GM21528 (cell line): ENCODE data around the gene OR6A2.

ENCODE experiments used
- ATAC-seq: cut with Tn5 transposase; IDR thresholded peaks from one replicate; pipeline ENCODE4 v1.9.1; 2021; ENCODE audit warnings: mild to moderate bottlenecking, moderate library complexity; ENCODE audit not compliant: unreplicated experiment, low FRiP score

The OR6A2 gene

DNA sequence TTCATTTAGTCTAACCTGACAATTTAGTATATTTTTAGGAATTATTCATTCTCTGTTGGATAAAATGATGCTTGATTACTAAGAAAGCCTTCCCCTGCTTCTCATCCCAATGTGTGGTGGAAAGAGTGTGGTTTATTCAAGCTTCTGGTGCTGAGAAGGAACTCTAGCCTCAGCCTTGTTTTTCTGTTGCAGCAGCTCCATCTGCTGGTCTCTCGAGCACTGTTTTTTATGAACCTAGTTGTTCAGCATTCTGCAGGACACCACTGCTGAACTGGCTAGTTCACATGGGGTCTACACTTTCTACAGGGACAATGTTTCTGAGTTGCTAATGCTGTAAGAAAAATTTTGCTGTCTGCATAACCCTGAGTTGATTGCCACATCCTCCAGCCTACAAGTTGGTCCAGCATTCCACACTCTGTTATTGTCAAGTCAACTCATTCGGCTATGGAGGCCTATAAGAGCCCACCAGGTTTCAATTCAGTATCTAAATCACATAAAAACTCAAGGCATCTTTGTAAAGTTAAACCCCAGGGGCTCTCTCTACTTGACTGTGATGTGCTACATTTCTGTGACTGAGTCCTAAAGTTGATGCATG, 42.0 kb downstream of the OR6A2 start:
- ATAC-seq, result no peak

DNA sequence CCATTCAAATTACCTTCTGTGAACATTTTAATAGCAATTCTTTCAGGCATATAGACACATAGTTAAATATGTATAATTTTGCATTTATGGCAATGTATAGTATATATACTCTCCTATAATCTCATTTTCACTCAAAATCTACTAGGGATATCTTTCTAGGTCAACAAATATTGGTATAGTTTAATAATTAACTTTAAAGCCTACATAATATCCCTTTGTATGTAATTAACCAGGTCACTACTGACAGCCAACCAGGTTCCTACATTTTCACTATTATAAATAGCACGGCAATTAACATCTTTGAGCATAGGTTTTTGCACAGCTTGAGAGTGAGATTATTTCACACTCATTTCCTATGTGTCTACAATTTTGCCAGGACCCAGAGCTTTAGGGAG, 43.5 kb downstream of the OR6A2 start:
- no peak for ATAC-seq

DNA sequence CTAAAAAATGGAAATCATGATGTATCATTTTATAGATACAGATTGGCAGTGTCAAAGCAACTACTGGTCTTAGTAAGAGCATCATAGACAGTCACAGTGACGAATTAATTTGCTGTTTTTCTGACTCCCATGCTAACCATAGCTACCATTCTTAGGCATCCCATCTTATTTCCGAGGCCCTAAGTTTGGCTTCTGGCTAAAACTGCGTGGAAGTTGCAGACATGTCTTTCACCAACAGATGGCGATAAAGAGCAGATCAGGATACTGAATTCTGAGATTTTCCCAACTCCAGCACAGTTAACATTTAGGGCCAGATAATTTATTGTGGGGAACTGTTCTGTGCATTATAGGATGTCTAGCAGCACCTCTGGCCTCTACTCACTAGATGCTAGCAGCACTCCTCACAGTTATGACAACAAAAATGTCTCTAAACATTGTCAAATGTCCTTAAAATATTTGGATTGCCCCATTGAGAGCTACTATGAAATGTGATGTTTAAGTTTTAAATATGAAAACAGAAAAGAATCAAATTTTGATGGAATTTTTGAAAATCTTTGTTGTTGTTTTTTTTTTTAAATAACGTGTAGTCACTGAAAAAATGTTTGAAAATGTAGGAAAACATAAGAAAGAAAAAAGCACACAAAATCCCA, 44.1 kb downstream of the OR6A2 start:
- no peak for ATAC-seq

DNA sequence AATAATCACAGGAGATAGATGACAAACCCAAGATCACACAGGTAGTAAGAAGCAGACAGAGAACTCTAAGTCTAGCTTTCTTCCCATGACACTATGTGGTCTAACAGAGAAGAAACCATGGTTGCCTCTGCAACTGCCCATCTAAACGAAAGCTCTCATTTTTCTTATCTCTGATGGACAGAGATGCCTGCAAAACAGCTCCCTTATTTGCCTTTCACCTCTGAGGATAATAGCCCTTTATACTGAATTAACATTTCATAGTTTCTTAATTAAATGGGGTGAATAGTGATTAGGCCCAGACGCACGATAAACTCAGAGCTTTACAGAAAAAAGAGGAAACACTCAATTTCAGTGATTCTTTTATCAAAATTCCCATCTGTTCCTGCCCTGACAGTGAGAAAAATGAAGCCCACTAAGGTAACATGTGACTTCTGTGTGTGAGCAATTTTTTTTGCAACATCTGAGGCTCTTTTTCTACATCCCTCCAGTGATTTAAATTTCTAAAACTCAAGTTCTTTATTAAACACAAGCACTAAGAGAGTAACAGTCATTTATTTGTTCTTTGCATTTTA, 52.3 kb downstream of the OR6A2 start:
- no peak for ATAC-seq

DNA sequence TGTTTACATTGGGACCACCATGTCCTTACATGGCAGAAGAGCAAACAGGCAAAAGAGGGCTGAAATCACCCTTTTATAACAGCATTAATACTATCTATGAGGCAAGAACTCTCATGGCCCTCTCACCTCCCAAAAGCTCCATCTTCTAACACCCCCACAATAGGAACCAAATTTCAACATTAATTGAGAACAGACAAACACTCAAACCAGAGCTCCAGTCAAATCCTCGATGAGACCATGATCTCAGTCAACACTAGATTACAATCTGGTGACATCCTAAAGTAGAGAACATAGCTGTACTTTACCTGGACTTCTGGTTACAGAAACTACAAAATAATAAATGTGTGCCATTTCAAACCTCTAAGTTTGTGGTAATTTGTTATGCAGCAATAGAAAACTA, 52.9 kb downstream of the OR6A2 start:
- no peak for ATAC-seq

DNA sequence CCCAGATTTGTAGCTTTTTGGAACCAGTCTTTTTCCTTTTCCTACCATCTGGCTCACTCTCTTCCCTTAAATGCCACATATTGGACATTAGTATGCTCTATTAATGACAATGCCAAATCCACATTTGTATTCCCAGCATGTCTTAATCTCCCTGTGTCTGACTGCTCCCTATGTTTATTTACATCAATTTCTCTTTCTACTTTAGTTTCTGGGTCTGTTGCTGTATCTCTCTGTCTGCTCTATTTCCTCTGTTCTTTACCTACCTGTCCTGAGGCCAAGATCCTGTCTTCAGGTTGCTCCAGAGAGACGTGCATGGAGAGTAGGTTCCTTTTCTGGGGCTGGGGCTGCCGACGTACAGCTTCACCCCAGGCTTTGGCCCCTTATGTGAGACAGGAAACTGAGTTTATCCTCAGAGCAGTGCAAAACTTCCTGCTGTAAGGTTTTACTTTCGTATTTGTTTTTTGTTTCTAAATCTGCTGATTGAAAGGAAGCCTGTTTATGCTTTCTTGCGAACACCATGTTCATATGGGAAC, 53.3 kb downstream of the OR6A2 start:
- peak; percentile 83 for ATAC-seq

DNA sequence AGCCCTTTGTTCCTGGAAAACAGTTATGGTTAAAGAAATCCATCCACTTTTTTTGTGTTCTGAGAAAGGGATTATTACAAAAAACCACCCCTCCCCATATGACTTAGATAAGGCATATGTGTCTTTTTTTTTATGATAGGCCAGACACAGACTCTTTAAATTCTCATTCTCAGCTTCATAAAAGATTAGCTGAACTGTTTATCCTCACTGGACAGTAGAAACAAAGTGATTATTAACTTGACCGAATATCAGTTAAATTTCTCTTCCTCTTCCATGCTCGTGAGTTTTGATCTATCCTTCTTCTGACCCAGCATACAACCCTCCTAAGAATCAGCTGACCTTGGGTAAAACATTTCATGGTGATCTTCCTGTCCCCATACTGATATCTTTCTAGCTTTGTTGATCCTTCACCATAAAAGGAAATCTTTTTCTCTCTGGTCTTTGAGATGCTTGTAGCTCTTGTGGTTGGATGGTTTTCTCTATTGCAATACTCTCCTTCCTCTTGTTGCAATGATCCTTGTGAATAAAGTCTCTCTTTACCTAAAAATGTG, 53.9 kb downstream of the OR6A2 start:
- peak; percentile 70 for ATAC-seq

DNA sequence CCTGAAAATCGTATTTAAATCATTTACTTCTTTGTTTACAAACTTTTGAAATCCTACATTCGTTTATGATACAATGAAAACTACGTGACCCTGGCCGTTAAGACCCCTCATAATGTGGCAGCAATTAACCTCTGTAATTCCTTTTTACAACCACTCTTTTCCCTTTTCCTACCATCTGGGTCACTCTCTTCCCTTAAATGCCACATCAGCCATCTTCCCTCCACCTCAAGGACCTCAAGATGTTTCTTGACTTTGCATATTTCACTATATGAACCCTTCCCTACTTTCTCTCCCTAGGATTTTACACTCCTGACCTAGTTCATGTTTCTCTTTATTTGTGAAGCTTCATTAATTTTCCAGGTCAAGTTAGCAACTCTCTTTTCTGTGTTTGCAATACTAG, 54.5 kb downstream of the OR6A2 start:
- no peak for ATAC-seq

DNA sequence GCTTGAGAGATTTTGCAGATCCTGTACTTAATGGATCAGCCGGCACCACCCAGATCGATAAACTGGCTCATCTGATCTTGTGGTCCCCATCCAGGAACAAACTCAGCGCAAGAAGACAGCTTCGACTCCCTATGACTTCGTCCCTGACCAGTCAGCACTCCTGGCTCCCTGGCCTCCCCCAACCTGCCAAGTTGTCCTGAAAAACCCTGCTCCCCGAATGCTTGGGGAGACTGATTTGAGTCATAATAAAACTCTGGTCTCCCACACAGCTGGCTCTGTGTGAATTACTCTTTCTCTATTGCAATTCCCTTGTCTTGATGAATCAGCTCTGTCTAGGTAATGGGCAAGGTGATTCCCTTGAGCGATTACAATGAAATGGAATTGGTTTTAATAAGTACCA, 57.2 kb downstream of the OR6A2 start:
- no peak for ATAC-seq
